Stimulated activated CD8-positive, alpha-beta memory T cell treated with anti-CD3 and anti-CD28 coated beads, Interleukin-4, amount 100 ng/mL, for 24 hours (primary cell): ENCODE measurements around the gene PLA2G2C.

Source experiments
- DNase-seq: peaks from one replicate; pipeline ENCODE4 v3.0.0-alpha.2; 2020; ENCODE audit warnings: low read depth

The PLA2G2C gene

GRCh38 chr1:20183616-20184271 lies 2.6 kb downstream of the PLA2G2C start:
- no peak for DNase-seq

- no peak for DNase-seq
Measured at GRCh38 chr1:20183035-20183434, 3.3 kb downstream of the PLA2G2C start.

- DNase-seq, result no peak
Measured at GRCh38 chr1:20182415-20182814, 3.9 kb downstream of the PLA2G2C start.

GRCh38 chr1:20180844-20181207 lies 5.5 kb downstream of the PLA2G2C start:
- DNase-seq, result no peak

- no peak for DNase-seq
Measured at GRCh38 chr1:20180129-20180843, 6.0 kb downstream of the PLA2G2C start.

- no peak for DNase-seq
Measured at GRCh38 chr1:20179371-20180128, 6.8 kb downstream of the PLA2G2C start.

- no peak for DNase-seq
Measured at GRCh38 chr1:20178634-20179370, 7.5 kb downstream of the PLA2G2C start.

GRCh38 chr1:20174937-20175666 lies 11.2 kb downstream of the PLA2G2C start:
- no peak for DNase-seq

GRCh38 chr1:20172033-20172590 lies 14.2 kb downstream of the PLA2G2C start:
- no peak for DNase-seq

GRCh38 chr1:20169932-20170331 lies 16.4 kb downstream of the PLA2G2C start:
- no peak for DNase-seq

GRCh38 chr1:20168564-20169491 lies 17.5 kb downstream of the PLA2G2C start:
- no peak for DNase-seq

- no peak for DNase-seq
Measured at GRCh38 chr1:20167126-20167525, 19.2 kb downstream of the PLA2G2C start.

- DNase-seq, result no peak
Measured at GRCh38 chr1:20166051-20166450, 20.3 kb downstream of the PLA2G2C start.

- no peak for DNase-seq
Measured at GRCh38 chr1:20165522-20165951, 20.8 kb downstream of the PLA2G2C start.

GRCh38 chr1:20164694-20165202 lies 21.6 kb downstream of the PLA2G2C start:
- DNase-seq, result no peak

- DNase-seq, result no peak
Measured at GRCh38 chr1:20160034-20160433, 26.3 kb downstream of the PLA2G2C start.

GRCh38 chr1:20158358-20159070 lies 27.8 kb downstream of the PLA2G2C start:
- no peak for DNase-seq

GRCh38 chr1:20154301-20154831 lies 32.0 kb downstream of the PLA2G2C start:
- DNase-seq, result no peak

- DNase-seq, result no peak
Measured at GRCh38 chr1:20153000-20153418, 33.3 kb downstream of the PLA2G2C start.
